ENCODE measurements around the gene WSB1.

GRCh38 chr17:27318633-27319032 is 24.7 kb downstream of the WSB1 start:
- TF ChIP-seq CTCF (IDR thresholded peaks at IDR 0.05 in 2 of 3, conservative IDR thresholded peaks at IDR 0.05 in 1 of 3; ENCODE audit: control insufficient read depth in 2 of 3, extremely low read depth in 1 of 3, insufficient read depth in 1 of 3, low read depth in 3 of 3, low read length in 3 of 3) (no peak), POLR2A (IDR thresholded peaks at IDR 0.05; ENCODE audit: low read depth, low read length) (no peak), ZNF274 (IDR thresholded peaks at IDR 0.05; ENCODE audit: insufficient read depth, insufficient read length) (no peak), PML (IDR thresholded peaks at IDR 0.05; ENCODE audit: low read length) (no peak)

Measured in GM12878 (cell line).